OCI-LY3 (cell line): ENCODE results near the gene NGDN.

Source experiments
- EZH2phosphoT487 ChIP-seq: fragments of 200-600 bp; shearing (Covaris generic); IDR thresholded peaks from 2 replicates; pipeline ENCODE4 v1.6.1; 2018; ENCODE audit warnings: antibody characterized with exemption, mixed run types, low read depth
- TF ChIP-seq, protein P1 (sequence below): fragments of 200-600, 300-600 bp; sonication (generic); IDR thresholded peaks from 2 replicates; pipeline ENCODE4 v1.5.1; 2014; ENCODE audit warnings: antibody characterized with exemption, low read length, low read depth

DNA sequence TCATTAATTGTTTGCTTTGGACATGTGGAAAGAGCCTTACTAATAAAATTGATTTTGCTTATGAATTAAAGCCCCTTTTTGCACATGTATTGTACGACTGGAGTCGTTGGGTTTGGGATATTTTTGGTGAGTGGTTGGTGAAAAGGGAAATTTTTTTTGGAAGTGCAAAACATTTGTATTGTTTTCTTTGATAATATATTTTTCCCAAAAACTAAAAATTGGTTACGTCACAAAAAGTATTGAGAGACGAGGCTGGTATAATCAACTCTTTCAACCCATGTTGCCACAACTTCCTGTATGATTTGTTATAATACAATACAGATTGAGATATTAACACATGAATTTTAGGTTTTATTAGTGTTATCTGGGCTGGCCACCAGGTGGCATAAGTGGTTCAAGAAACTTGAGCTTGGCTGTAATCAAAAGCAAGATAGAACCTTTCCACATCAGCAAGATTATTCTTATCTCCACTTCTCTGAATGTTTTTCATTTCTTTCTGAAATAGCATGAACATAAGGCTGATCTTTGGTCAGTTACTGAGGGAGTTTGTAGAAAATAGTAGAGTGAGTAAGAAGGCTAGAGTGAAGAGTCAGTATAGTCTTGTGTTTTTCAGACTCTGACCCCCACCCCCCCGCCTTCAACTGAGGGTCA, 8.7 kb downstream of the NGDN start:
- TF ChIP-seq, protein P1, sequence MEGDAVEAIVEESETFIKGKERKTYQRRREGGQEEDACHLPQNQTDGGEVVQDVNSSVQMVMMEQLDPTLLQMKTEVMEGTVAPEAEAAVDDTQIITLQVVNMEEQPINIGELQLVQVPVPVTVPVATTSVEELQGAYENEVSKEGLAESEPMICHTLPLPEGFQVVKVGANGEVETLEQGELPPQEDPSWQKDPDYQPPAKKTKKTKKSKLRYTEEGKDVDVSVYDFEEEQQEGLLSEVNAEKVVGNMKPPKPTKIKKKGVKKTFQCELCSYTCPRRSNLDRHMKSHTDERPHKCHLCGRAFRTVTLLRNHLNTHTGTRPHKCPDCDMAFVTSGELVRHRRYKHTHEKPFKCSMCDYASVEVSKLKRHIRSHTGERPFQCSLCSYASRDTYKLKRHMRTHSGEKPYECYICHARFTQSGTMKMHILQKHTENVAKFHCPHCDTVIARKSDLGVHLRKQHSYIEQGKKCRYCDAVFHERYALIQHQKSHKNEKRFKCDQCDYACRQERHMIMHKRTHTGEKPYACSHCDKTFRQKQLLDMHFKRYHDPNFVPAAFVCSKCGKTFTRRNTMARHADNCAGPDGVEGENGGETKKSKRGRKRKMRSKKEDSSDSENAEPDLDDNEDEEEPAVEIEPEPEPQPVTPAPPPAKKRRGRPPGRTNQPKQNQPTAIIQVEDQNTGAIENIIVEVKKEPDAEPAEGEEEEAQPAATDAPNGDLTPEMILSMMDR, result peak; percentile 81
- TF ChIP-seq EZH2phosphoT487, result no peak
